AML-193 (cell line): ENCODE data around the gene SRP68.
A peak's percentile ranks its signal among the peaks of the same experiment; 100 is the strongest.

ENCODE experiments used
- DNase-seq, 2 experiments: peaks; one replicate each; lab custom pipeline; 2025; lab: John Stamatoyannopoulos, UW

SRP68 gene

DNA sequence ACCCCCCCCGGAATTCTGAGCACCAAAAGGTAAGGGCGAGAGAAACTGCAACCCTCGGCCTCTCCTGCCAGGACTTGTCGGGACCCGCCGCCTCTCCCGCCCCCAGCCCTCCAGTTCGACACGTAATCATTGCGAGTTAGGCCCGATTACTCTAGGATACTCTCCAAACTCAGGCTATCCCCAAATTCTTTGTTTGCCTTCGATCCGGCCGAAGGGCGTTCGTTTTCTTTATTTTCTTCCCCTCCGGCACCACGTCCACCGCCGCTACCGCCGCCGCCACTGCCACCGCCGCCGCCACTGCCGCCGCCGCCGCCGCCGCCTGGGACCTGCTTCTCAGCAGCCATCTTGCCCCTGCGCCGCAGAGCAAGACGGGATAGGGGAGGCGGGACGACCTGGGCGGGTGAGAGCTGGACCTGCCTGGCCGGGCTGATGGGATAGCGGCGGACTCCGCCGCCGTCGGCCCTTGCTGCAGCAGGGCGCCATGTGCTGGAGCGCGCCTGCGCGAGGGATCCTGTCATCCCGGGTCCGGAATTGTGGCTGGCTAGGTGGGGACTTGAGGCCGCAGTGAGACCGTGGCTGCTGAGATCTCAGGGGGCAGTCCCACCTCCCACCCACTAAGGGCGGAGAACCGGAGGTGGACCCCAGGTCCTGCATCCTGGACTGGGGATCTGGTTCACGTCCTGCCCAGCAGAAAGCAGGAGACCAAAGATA, at the start of gene SRP68:
Gene SRP68 (minus strand): TSS at position 370 of the 711 bp plus-strand sequence. CDS start 26 bp downstream, at position 344.
- peak; percentile 91 to 92 for DNase-seq

GRCh38 chr17:76121932-76122430, 49.7 kb upstream of the SRP68 start:
- DNase-seq = no peak

- no peak for DNase-seq
These were observed 48.3 kb upstream of the SRP68 start for GRCh38 chr17:76120658-76121008.

- DNase-seq = no peak
These were observed 47.4 kb upstream of the SRP68 start for GRCh38 chr17:76119409-76120371.

GRCh38 chr17:76115138-76115754, 42.9 kb upstream of the SRP68 start:
- DNase-seq = no peak

DNA sequence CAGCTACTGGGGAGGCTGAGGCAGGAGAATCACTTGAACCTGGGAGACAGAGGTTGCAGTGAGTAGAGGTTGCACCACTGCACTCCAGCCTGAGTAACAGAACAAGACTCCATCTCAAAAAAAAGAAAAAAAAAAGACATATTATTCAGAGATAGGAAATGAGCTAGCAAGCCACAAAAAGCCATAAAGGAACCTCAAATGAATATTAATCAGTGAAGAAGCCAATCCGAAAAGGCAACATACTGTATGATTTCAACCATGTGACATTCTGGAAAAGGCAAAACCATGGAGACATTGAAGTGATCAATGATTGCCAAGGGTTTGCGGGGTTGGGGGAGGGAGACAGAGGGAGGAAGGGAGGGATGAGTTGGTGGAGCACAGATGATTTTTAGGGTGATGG, 39.6 kb upstream of the SRP68 start:
- no peak for DNase-seq

DNA sequence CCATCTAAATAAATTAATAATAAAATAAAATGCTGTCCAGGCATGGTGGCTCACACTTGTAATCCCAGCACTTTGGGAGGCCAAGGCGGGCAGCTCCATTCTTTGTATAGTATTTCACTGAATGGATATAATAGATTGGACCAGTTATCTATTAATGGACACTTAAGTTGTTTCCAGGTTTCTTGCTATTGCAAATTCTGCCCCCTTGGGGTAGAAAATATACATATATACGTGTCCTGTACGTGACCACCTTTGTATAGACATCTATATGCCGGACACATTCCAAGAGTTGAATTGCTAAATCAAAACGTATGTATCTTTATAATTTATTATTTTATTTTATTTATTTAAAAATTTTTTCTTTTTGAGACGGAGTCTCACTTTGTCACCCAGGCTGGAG, 35.2 kb upstream of the SRP68 start:
- peak; percentile 18 to 27 for DNase-seq

- peak; percentile 35 to 39 for DNase-seq
These were observed 34.4 kb upstream of the SRP68 start for GRCh38 chr17:76106703-76107102.

DNA sequence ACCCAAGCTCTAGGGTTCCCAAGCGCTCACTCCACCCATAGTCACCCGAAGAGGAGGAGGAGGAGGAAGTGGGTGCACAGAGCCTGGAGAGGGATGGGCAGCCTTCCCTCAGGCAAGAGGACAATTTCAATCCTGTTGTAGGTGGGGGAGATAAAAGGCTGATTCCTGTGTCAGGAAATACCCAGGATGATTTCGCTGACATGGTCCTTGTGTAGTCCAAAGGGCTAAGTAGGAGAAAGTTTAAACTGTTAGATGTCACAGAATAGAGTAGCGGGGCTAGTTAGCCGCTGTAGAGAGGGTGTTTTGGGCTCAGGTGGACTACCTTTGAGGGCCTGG, 32.5 kb upstream of the SRP68 start:
- no peak for DNase-seq

DNA sequence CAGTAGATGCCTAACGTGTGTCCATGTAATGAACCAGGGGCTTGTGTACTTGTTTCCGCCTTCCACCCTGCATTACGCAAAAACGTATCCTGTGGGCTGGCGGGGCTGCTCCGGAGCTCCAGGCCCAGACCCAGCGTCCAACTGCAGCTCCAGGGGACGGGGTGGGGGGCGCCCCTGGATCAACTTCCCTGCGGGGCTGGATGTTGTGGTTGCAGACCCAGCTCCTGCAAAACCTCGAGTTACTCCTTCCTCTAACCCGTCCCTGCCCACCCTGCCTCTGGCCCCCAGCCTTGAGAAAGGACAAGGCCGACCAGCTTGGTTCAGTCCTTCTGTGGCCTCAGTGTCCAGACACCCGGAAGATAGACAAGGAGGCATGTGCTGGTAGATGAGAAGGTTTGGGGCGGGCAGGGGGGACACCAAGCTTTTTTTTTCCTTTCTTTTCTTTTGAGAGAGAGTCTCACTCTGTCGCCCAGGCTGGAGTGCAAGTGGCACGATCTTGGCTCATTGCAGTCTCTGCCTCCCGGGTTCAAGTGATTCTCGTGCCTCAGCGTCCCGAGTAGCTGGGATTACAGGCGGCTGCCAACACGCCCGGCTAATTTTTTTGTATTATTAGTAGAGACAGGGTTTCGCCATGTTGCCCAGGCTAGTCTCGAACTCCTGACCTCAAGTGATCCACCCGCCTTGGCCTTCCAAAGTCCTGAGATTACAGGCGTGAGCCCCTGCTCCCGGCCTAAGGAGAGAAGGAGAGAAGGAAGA, 32.0 kb upstream of the SRP68 start:
- peak in 1 of 2 experiments; percentile 68 for DNase-seq

GRCh38 chr17:76103274-76104139, 31.2 kb upstream of the SRP68 start, which contains the start of gene EXOC7:
TSS of gene EXOC7 (minus strand) at chr17:76103787. CDS start at chr17:76103692, 95 bp downstream.
- peak; percentile 91 to 97 for DNase-seq

DNA sequence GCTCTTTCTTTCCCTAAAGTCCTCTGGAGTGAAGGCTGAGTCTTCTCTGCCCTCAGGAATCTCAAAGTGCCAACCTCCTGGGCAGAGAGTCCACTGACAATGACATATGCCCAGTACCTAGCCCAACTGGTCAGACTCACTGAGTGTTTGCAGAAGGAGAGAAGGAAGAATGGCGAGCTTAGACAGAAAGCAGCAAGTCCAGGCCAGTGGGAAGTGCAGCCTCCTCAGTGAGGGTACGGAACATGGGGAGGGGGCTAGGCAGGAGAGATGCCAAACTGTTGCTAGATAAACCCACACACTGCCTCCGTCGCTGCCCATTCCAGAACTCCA, 30.6 kb upstream of the SRP68 start:
- no peak for DNase-seq

DNA sequence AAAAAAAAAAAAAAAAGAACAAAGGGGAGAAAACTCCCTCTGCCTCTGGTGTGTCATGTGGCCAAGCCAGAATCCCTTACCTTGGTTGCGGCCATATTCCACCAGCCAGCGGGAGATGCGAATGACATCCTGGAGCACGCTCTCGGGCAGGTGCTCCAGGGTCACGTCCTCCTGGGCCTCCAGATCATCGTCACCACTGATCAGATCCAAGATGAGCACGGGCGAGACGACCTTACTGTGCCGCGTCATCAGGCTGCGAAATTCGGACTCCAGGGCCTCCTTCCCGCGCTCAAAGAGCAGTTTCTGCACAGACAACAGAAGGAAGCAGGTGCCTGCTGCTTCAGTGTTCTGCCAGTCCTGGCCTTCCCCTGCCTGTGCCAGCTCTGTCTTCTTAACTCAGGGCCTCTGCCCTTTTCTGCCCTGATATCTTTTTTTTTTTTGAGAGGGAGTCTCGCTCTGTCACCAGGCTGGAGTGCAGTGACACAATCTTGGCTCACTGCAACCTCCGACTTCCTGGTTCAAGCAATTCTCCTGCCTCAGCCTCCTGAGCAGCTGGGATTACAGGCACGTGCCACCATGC, 25.5 kb upstream of the SRP68 start:
- DNase-seq = no peak

- DNase-seq = no peak
These were observed 23.6 kb upstream of the SRP68 start for GRCh38 chr17:76095943-76096342.

DNA sequence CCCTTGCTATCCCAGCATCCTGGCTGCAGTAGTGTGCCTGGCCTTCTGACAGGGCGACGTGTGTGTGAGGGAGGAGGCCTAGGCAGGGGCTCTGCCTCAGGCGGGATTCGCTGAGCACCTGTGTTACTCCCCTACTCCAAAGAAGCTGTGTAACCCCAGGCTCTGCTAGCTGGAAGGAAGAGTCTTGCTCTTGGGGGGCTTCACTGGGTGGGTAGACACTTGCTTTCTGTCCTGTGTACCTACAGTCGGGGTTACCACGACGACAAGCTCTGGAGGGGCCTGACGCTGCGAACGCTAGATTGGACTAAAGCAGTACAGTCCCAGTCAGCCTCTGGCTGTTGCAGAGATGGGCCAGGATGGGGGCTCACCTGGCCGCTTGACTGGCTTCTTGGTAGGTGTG, 21.7 kb upstream of the SRP68 start:
- DNase-seq = no peak

DNA sequence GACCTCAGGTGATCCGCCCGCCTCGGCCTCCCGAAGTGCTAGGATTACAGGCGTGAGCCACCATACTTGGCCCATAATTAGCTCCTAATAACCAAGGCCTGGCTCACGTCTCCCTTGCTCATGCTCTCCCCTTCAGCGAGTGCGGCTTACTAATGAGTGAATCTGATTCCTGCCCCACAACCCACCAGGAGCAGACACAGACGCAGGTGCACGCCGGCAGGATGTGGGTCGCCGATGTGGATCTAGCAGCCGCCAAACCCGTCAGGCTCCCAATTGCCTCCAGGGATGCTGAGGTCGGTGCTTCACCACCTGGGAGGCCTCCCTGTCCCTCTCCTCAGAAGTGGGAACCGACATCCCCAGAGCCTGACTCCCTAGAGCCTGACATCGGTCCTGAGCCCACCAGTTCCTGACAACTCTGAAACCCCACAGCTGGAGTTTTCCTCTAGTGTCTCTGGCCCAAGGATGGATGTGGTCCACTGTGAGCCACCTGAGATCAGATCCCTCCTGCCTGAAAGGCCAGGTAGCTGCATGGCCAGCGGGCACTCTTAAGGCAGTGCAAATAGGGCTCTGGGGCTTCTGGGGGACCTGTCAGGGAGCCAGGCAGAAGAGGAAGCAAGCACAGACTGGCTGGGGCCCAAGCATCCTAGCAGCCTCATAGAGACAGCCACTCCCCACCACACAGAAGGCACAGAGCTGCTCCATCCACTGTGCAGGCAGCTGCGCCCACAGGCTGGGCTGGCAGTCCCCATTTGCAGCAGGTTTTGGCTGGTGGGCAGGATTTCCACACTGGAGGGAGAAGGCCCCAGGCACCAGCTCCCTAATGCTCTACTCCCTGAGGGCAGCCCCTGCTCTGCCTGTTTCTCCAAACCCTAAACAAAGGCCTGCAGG, 20.5 kb upstream of the SRP68 start:
- DNase-seq = no peak

- no peak for DNase-seq
These were observed 19.4 kb upstream of the SRP68 start for GRCh38 chr17:76091526-76092286.

DNA sequence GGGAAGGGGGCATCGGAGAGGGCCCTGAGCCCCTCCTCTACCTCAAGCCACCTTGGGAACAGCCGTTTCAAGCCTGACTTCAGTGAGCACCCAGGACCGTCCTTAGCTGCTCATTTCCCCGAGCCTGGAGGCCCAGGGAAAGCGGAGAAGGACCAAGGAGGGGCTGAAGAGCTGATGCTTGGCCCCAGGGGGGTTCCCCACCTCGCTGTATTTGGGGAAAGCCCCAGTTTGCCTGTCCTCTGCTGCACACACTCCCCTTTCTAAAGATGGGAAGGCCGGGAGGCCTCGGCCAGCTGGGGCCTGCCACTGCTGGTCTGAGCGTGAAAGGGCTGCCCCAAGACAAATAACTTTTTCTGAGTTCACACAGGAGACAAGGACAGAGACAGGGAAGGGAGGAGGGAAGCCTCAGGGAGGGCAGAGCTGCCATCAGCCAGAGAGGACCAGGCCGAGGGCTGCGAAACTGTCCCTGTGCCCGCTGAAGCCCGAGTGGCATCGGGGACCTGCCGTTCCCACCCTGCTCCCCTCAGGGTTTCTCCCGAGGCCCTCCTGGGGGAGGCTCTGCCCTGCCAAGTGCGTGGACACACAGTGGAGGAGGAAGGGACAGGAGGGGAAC, 18.3 kb upstream of the SRP68 start:
- no peak for DNase-seq
